T-helper 9 cell (primary cell): Measurements from ENCODE around the gene MED25.

Experiments
- DNase-seq: peaks from one replicate; pipeline ENCODE4 v3.0.0-alpha.2; 2020
- total RNA-seq, 2 donors: gene quantifications; one replicate each; lab custom pipeline; 2026; lab: John Stamatoyannopoulos, UW

The MED25 gene
- 31.7 to 45.9 reads per million in 2 donors for total RNA-seq

- DNase-seq: peak; percentile 83
Observed at GRCh38 chr19:49817964-49818648, at the start of gene MED25. Gene MED25, plus strand, starts transcription at chr19:49818289. Its CDS starts 53 bp downstream, at chr19:49818342.

- DNase-seq: no peak
Observed at GRCh38 chr19:49770529-49770928, 47.6 kb upstream of the MED25 start.

GRCh38 chr19:49771674-49772139 is 46.4 kb upstream of the MED25 start:
- DNase-seq: no peak

GRCh38 chr19:49772850-49773432 is 45.1 kb upstream of the MED25 start:
- no peak for DNase-seq

GRCh38 chr19:49773663-49774350 is 44.3 kb upstream of the MED25 start:
- no peak for DNase-seq

- DNase-seq: no peak
Observed at GRCh38 chr19:49774969-49775368, 43.1 kb upstream of the MED25 start.

- no peak for DNase-seq
Observed at GRCh38 chr19:49775742-49776370, 42.2 kb upstream of the MED25 start.

GRCh38 chr19:49776371-49776764 is 41.7 kb upstream of the MED25 start:
- no peak for DNase-seq

- no peak for DNase-seq
Observed at GRCh38 chr19:49779731-49780555, 38.1 kb upstream of the MED25 start.

- DNase-seq: no peak
Observed at GRCh38 chr19:49780861-49781260, 37.2 kb upstream of the MED25 start.

- no peak for DNase-seq
Observed at GRCh38 chr19:49781394-49781793, 36.7 kb upstream of the MED25 start.

- DNase-seq: no peak
Observed at GRCh38 chr19:49782515-49782914, 35.6 kb upstream of the MED25 start.

GRCh38 chr19:49786376-49786820 is 31.7 kb upstream of the MED25 start:
- DNase-seq: no peak

GRCh38 chr19:49787746-49788145 is 30.3 kb upstream of the MED25 start:
- DNase-seq: no peak

GRCh38 chr19:49788857-49789256 is 29.2 kb upstream of the MED25 start:
- no peak for DNase-seq

GRCh38 chr19:49790866-49791265 is 27.2 kb upstream of the MED25 start:
- no peak for DNase-seq

GRCh38 chr19:49791776-49792445 is 26.2 kb upstream of the MED25 start:
- no peak for DNase-seq

- no peak for DNase-seq
Observed at GRCh38 chr19:49792829-49793560, 25.1 kb upstream of the MED25 start.

GRCh38 chr19:49793561-49793840 is 24.6 kb upstream of the MED25 start:
- no peak for DNase-seq

- DNase-seq: no peak
Observed at GRCh38 chr19:49795615-49796014, 22.5 kb upstream of the MED25 start.

GRCh38 chr19:49798574-49798973 is 19.5 kb upstream of the MED25 start:
- DNase-seq: no peak
